BLaER1 treated with 17β-estradiol and CSF1 and Interleukin-3, amounts not matched to agents 10 nM and 100 nM (cell line): ENCODE data around the gene MOB4.

Experiments used
- H3K27ac ChIP-seq, 11 experiments: shearing (Covaris generic); formaldehyde crosslinking; 2 replicates each; pipeline ENCODE4 v1.8.1; 2022
- H3K27me3 ChIP-seq, 11 experiments: shearing (Covaris generic); formaldehyde crosslinking; 2 replicates each; pipeline ENCODE4 v1.8.1; 2022
- H3K36me3 ChIP-seq, 11 experiments: shearing (Covaris generic); formaldehyde crosslinking; 2 replicates each; pipeline ENCODE4 v1.8.1; 2022
- H3K4me1 ChIP-seq, 10 experiments: shearing (Covaris generic); formaldehyde crosslinking; 2 replicates each; pipeline ENCODE4 v1.8.1; 2022
- H3K4me2 ChIP-seq, 11 experiments: shearing (Covaris generic); formaldehyde crosslinking; 2 replicates each; pipeline ENCODE4 v1.8.1; 2022
- H3K4me3 ChIP-seq, 10 experiments: shearing (Covaris generic); formaldehyde crosslinking; 2 replicates each; pipeline ENCODE4 v1.8.1; 2022
- H3K9ac ChIP-seq, 11 experiments: shearing (Covaris generic); formaldehyde crosslinking; 2 replicates each; pipeline ENCODE4 v1.8.1; 2022
- H3K9me3 ChIP-seq, 11 experiments: shearing (Covaris generic); formaldehyde crosslinking; replicated peaks in 1 of 11; 2 replicates each; pipeline ENCODE4 v1.8.1; 2022
- H4K20me1 ChIP-seq, 11 experiments: shearing (Covaris generic); formaldehyde crosslinking; 2 replicates each; pipeline ENCODE4 v1.8.1; 2022
- Cebpa-rat ChIP-seq, 11 experiments: shearing (Covaris generic); IDR thresholded peaks; 2 replicates each; pipeline ENCODE4 v1.8.1; 2022

The MOB4 gene

DNA sequence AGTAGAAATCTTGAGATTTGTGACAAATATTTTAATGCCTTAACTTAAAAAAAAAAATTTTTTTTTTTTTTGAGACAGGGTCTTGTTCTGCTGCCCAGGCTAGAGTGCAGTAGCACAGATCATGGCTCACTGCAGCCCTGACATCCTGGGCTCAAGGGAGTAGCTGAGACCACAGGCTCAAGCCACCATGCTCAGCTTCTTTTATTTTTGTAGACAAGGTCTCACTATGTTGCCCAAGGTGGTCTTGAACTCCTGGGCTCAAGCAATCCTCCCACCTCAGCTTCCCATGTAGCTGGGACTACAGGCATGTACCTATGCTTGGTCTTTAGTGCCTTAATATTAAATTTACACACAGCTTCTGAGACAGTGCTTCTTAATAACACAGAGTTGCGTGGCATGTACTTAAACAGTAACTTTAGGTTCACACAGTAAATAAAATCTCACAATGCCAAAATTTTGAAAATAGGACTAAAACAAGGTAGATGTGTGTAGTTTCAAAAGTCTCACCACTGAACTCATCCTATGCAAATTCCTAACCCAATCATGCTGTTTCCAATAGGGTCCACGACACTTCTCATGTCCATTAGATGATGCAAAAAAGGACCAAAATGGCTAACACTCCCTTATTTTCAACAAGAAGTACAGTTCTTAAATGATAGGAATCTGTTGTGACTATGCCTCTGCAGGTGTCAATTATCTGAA, 20.3 kb upstream of the MOB4 start:
- Histone ChIP-seq H3K36me3 (peaks cover 75 to 86% (median 81%) of the 10 kb centered on the region in 11 experiments), H4K20me1 (peaks cover 50 to 91% (median 89%) of the 10 kb centered on the region in 11 experiments; a peak in 21 of 22 replicates), H3K27ac (no peak overlapping the region), H3K4me1 (peaks cover 30 to 45% (median 35%) of the 10 kb centered on the region in 10 experiments), H3K27me3 (no peaks in the 10 kb centered on the region), H3K4me2 (peak overlapping the region; percentile 69 to 97 (median 90)), H3K9me3 (peaks cover 0 to 4% (median 0%) of the 10 kb centered on the region in 11 experiments; a peak in 1 of 22 replicates), H3K4me3 (peak overlapping the region in 8 of 10 experiments; percentile 36 to 95 (median 88); a peak in 11 of 20 replicates), H3K9ac (peak overlapping the region in 3 of 11 experiments; percentile 6 to 24 (median 10); a peak in 2 of 22 replicates)
- no peak for TF ChIP-seq Cebpa-rat (IDR thresholded peaks at IDR 0.05)

GRCh38 chr2:197496695-197497094, 19.2 kb upstream of the MOB4 start:
- peaks cover 64 to 84% (median 76%) of the 10 kb centered on the region in 11 experiments for H3K36me3 ChIP-seq
- peaks cover 0 to 4% (median 0%) of the 10 kb centered on the region in 11 experiments; a peak in 1 of 22 replicates for H3K9me3 ChIP-seq
- TF ChIP-seq Cebpa-rat (IDR thresholded peaks at IDR 0.05), result no peak
- H4K20me1 ChIP-seq, result peaks cover 49 to 91% (median 83%) of the 10 kb centered on the region in 11 experiments; a peak in 21 of 22 replicates
- H3K4me1 ChIP-seq, result peaks cover 34 to 49% (median 40%) of the 10 kb centered on the region in 10 experiments
- peak overlapping the region in 9 of 10 experiments; percentile 77 to 95 (median 88); a peak in 17 of 20 replicates for H3K4me3 ChIP-seq
- peak overlapping the region; percentile 33 to 96 (median 88); a peak in 16 of 22 replicates for H3K9ac ChIP-seq
- no peak overlapping the region for H3K27ac ChIP-seq
- peak overlapping the region; percentile 69 to 97 (median 90) for H3K4me2 ChIP-seq
- H3K27me3 ChIP-seq, result no peaks in the 10 kb centered on the region

- Histone ChIP-seq H3K4me2 (peak overlapping the region; percentile 69 to 97 (median 90)), H3K36me3 (peaks cover 64 to 84% (median 76%) of the 10 kb centered on the region in 11 experiments), H3K27ac (no peak overlapping the region), H3K4me1 (peaks cover 40 to 56% (median 46%) of the 10 kb centered on the region in 10 experiments), H3K4me3 (peak overlapping the region; percentile 77 to 95 (median 88); a peak in 18 of 20 replicates), H4K20me1 (peaks cover 45 to 91% (median 83%) of the 10 kb centered on the region in 11 experiments; a peak in 21 of 22 replicates), H3K9me3 (no peaks in the 10 kb centered on the region), H3K9ac (peak overlapping the region in 10 of 11 experiments; percentile 81 to 96 (median 89); a peak in 19 of 22 replicates), H3K27me3 (no peaks in the 10 kb centered on the region)
- TF ChIP-seq Cebpa-rat (IDR thresholded peaks at IDR 0.05), result no peak
Observed at GRCh38 chr2:197497326-197497725, 18.5 kb upstream of the MOB4 start.

GRCh38 chr2:197498235-197498936, 17.5 kb upstream of the MOB4 start:
- Histone ChIP-seq H4K20me1 (peaks cover 45 to 91% (median 83%) of the 10 kb centered on the region in 11 experiments; a peak in 21 of 22 replicates), H3K4me2 (peak overlapping the region; percentile 69 to 97 (median 90)), H3K9me3 (no peaks in the 10 kb centered on the region), H3K27ac (peak overlapping the region; percentile 78 to 95 (median 86); a peak in 21 of 22 replicates), H3K4me3 (peak overlapping the region; percentile 77 to 95 (median 88)), H3K27me3 (no peaks in the 10 kb centered on the region), H3K4me1 (peaks cover 42 to 65% (median 50%) of the 10 kb centered on the region in 10 experiments), H3K36me3 (peaks cover 60 to 84% (median 76%) of the 10 kb centered on the region in 11 experiments), H3K9ac (peak overlapping the region; percentile 81 to 96 (median 89))
- no peak for TF ChIP-seq Cebpa-rat (IDR thresholded peaks at IDR 0.05)

DNA sequence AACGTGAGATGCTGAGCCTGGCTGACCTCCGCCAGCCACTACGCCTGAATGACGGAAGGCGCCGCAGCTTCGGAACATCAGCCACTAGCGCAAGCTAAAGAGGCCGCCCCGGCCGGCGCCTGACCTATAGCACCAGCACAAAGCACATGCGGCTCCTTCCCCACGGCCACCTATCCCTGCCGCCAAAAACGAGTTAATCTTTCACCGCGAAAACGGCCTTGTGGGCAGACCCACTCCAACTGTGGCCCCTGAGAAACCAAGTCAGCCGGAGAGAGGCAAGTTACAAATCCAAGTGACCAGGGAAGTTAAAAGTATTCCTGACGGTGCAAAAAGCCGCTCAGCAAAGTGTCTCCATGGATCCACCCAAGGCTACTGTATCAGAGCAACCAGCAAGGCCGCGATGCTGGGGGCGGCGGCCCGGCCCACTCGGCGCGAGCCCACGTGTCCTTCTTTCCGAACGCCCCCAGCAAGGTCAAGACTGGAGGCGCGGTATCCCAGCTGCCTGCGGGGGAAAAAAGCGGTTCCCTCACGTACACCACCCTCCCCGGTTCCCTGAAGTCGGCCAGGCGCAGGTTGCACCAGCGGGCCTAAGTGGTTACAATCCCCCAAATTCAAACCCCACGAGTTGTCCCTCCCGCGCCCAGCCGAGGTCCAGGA, 16.8 kb upstream of the MOB4 start:
- Histone ChIP-seq H4K20me1 (peaks cover 45 to 91% (median 82%) of the 10 kb centered on the region in 11 experiments; a peak in 21 of 22 replicates), H3K27ac (peak overlapping the region; percentile 78 to 95 (median 86)), H3K36me3 (peaks cover 60 to 84% (median 76%) of the 10 kb centered on the region in 11 experiments), H3K4me2 (peak overlapping the region; percentile 69 to 97 (median 90)), H3K9me3 (no peaks in the 10 kb centered on the region), H3K4me1 (peaks cover 42 to 63% (median 50%) of the 10 kb centered on the region in 10 experiments), H3K27me3 (no peaks in the 10 kb centered on the region), H3K9ac (peak overlapping the region; percentile 81 to 96 (median 89)), H3K4me3 (peak overlapping the region; percentile 77 to 95 (median 88))
- TF ChIP-seq Cebpa-rat (IDR thresholded peaks at IDR 0.05), result no peak

GRCh38 chr2:197499594-197500502, 16.0 kb upstream of the MOB4 start, which contains the start of the genes HSPD1 and HSPE1:
Gene HSPD1, minus strand, starts transcription at chr2:197499840. Its CDS starts 992 bp downstream, at chr2:197498848.
Gene HSPE1, plus strand, starts transcription at chr2:197500379. Its CDS starts 58 bp downstream, at chr2:197500437.
- H4K20me1 ChIP-seq, result peaks cover 41 to 91% (median 80%) of the 10 kb centered on the region in 11 experiments; a peak in 21 of 22 replicates
- peak within 1 kb of the TSS; percentile 81 to 96 (median 89) for H3K9ac ChIP-seq
- H3K27me3 ChIP-seq, result no peaks in the 10 kb centered on the region
- peaks cover 60 to 84% (median 76%) of the 10 kb centered on the region in 11 experiments for H3K36me3 ChIP-seq
- H3K9me3 ChIP-seq, result no peaks in the 10 kb centered on the region
- peak within 1 kb of the TSS; percentile 78 to 95 (median 86) for H3K27ac ChIP-seq
- peaks cover 42 to 56% (median 49%) of the 10 kb centered on the region in 10 experiments for H3K4me1 ChIP-seq
- no peak for TF ChIP-seq Cebpa-rat (IDR thresholded peaks at IDR 0.05)
- H3K4me3 ChIP-seq, result peak within 1 kb of the TSS; percentile 77 to 95 (median 88)
- peak within 1 kb of the TSS; percentile 86 to 97 (median 93) for H3K4me2 ChIP-seq

DNA sequence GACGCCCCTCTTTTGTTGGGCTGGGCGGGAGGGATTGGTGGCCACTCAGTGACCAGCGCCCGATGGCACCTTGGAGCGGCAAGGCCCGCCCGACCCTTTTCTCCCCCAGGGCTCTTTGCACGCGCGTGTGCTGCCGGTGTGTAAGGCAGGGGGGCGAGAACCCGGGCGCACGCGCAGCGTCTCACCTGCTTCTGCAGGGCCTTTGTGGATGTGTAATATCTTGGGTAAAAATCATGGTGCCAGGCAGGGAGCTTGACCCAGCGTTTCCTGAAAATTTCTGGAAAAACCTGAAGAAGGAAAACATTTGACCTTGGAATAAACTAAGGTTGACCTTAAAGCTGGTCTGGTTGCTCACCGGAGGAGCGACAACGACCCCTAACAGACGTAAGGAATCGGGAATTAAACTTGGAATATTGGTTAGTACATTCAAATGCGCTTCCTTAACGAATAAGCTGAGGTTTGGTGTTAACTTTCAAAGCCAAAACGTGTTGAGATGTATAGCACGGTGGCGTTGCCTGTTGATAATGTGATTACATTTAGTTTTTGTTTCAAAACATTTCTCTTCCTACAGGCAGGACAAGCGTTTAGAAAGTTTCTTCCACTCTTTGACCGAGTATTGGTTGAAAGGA, 15.2 kb upstream of the MOB4 start:
- Histone ChIP-seq H4K20me1 (peaks cover 33 to 87% (median 74%) of the 10 kb centered on the region in 11 experiments; a peak in 21 of 22 replicates), H3K36me3 (peaks cover 54 to 82% (median 74%) of the 10 kb centered on the region in 11 experiments), H3K4me2 (peak overlapping the region; percentile 82 to 93 (median 87)), H3K9me3 (no peaks in the 10 kb centered on the region), H3K27ac (peak overlapping the region; percentile 78 to 95 (median 86)), H3K27me3 (no peaks in the 10 kb centered on the region), H3K4me3 (peak overlapping the region; percentile 77 to 95 (median 88)), H3K9ac (peak overlapping the region; percentile 81 to 96 (median 89)), H3K4me1 (peaks cover 37 to 48% (median 43%) of the 10 kb centered on the region in 10 experiments)
- no peak for TF ChIP-seq Cebpa-rat (IDR thresholded peaks at IDR 0.05)
